CD14-positive monocyte (primary cell): ENCODE measurements around the gene SLC28A1. TPM values are rescaled to one million over a fixed set of nuclear protein-coding genes. Genes with fewer than 3 reads are reported as not detected.

Source experiments
- DNase-seq, 3 donors: peaks; one replicate each; pipeline ENCODE4 v3.0.0-alpha.2; 2011 to 2022
- H2AFZ ChIP-seq: 2 replicates; pipeline ENCODE4 v1.6.0; 2012; ENCODE audit warnings: mild to moderate bottlenecking, low read depth, low read length, inconsistent platforms; ENCODE audit not compliant: insufficient read depth, poor library complexity, severe bottlenecking
- H3K27ac ChIP-seq, 2 donors: 1 replicate in 1 of 2; 2 replicates in 1 of 2; pipeline ENCODE4 v1.5.1; 2012 to 2013; ENCODE audit warnings: low read length in 2 of 2, control low read depth in 1 of 2, inconsistent platforms in 1 of 2, low read depth in 1 of 2, mild to moderate bottlenecking in 1 of 2
- H3K27me3 ChIP-seq, 2 donors: one replicate each; pipeline versions ENCODE4 v1.6.0 to v1.6.1; 2011 to 2013; ENCODE audit warnings: low read length in 2 of 2; ENCODE audit not compliant: control insufficient read depth in 2 of 2, insufficient read depth in 2 of 2
- H3K36me3 ChIP-seq, 2 donors: replicated peaks in 1 of 2; 1 replicate in 1 of 2; 2 replicates in 1 of 2; pipeline versions ENCODE4 v1.5.1 to v1.6.1; 2012 to 2013; ENCODE audit warnings: low read length in 2 of 2, control low read depth in 1 of 2, inconsistent platforms in 1 of 2, mild to moderate bottlenecking in 1 of 2; ENCODE audit not compliant: insufficient read depth in 2 of 2, control insufficient read depth in 1 of 2
- H3K4me1 ChIP-seq, 2 donors: 1 replicate in 1 of 2; 2 replicates in 1 of 2; pipeline versions ENCODE4 v1.5.1 to v1.6.1; 2012 to 2013; ENCODE audit warnings: low read length in 2 of 2, control low read depth in 1 of 2, inconsistent platforms in 1 of 2, mild to moderate bottlenecking in 1 of 2, moderate library complexity in 1 of 2; ENCODE audit not compliant: insufficient read depth in 2 of 2, control insufficient read depth in 1 of 2
- H3K4me2 ChIP-seq: replicated peaks from 2 replicates; pipeline ENCODE3; 2012; ENCODE audit warnings: low read length, moderate library complexity, mild to moderate bottlenecking; ENCODE audit not compliant: poor library complexity, severe bottlenecking; ENCODE audit errors: extremely low read depth
- H3K4me3 ChIP-seq, 3 experiments: fragments of 200-600 bp in 1 of 3; sonication (generic) in 1 of 3; replicated peaks in 1 of 3; 1 replicate in 2 of 3; 2 replicates in 1 of 3; pipeline ENCODE4 v1.5.1; 2011 to 2013; ENCODE audit warnings: low read length in 3 of 3, mild to moderate bottlenecking in 3 of 3, control low read depth in 2 of 3, low read depth in 2 of 3, inconsistent platforms in 1 of 3, moderate library complexity in 1 of 3
- H3K79me2 ChIP-seq: 2 replicates; pipeline ENCODE4 v1.6.0; 2012; ENCODE audit warnings: mild to moderate bottlenecking, control low read depth, inconsistent platforms, low read length, moderate library complexity; ENCODE audit not compliant: insufficient read depth
- H3K9ac ChIP-seq: 2 replicates; pipeline ENCODE4 v1.6.0; 2017; ENCODE audit warnings: low read length, mild to moderate bottlenecking; ENCODE audit not compliant: insufficient read depth, poor library complexity, severe bottlenecking
- H3K9me3 ChIP-seq, 2 donors: replicated peaks in 1 of 2; 1 replicate in 1 of 2; 2 replicates in 1 of 2; pipeline versions ENCODE4 v1.5.1 to v1.6.1; 2012 to 2013; ENCODE audit warnings: low read length in 2 of 2, control low read depth in 1 of 2; ENCODE audit not compliant: control insufficient read depth in 1 of 2, insufficient read depth in 1 of 2
- H4K20me1 ChIP-seq: 2 replicates; pipeline ENCODE4 v1.6.0; 2012; ENCODE audit warnings: mild to moderate bottlenecking, low read length, control low read depth, moderate library complexity; ENCODE audit not compliant: insufficient read depth
- H3K27ac Mint-ChIP-seq, 7 donors: one replicate each; pipeline ENCODE4 v1.8.0; 2020; ENCODE audit warnings: mild to moderate bottlenecking in 7 of 7, mixed read lengths in 7 of 7, moderate library complexity in 6 of 7, inconsistent platforms in 2 of 7
- H3K27me3 Mint-ChIP-seq, 3 donors: one replicate each; pipeline ENCODE4 v1.8.0; 2021 to 2022; ENCODE audit warnings: low read depth in 3 of 3, mild to moderate bottlenecking in 3 of 3, mixed read lengths in 3 of 3, moderate library complexity in 3 of 3, inconsistent platforms in 1 of 3
- H3K36me3 Mint-ChIP-seq, 2 donors: one replicate each; pipeline ENCODE4 v1.8.0; 2020; ENCODE audit warnings: mixed read lengths in 2 of 2, inconsistent platforms in 1 of 2, mild to moderate bottlenecking in 1 of 2
- H3K4me1 Mint-ChIP-seq: one replicate; pipeline ENCODE4 v1.8.0; 2020; ENCODE audit warnings: mild to moderate bottlenecking, mixed read lengths
- H3K4me3 Mint-ChIP-seq, 2 donors: one replicate each; pipeline ENCODE4 v1.8.0; 2020; ENCODE audit warnings: mild to moderate bottlenecking in 2 of 2, mixed read lengths in 2 of 2, moderate library complexity in 1 of 2
- H3K9me3 Mint-ChIP-seq, 7 donors: one replicate each; pipeline ENCODE4 v1.8.0; 2020 to 2022; ENCODE audit warnings: mixed read lengths in 7 of 7, mild to moderate bottlenecking in 6 of 7, moderate library complexity in 6 of 7, inconsistent platforms in 2 of 7
- WGBS: methylation state at CpG from one replicate; pipeline ENCODE4 v1.1.5; 2013; ENCODE audit warnings: missing lambda C conversion rate; ENCODE audit not compliant: insufficient coverage; 5-methylcytosine and 5-hydroxymethylcytosine counted together
- intact Hi-C, 2 donors: fragments of 100-400 bp; cut with micrococcal nuclease; formaldehyde crosslinking; loops; one replicate each; pipeline versions ENCODE4 v1.15.0 to v1.15.1; 2023
- polyA plus RNA-seq, 3 donors: library from polyadenylated mRNA; depleted of rRNA in 1 of 3; unstranded in 2 of 3; stranded (reverse) in 1 of 3; fragments of 300-500 nt in 2 of 3; fragments of >200 nt in 1 of 3; fragmentation: Illumina TruSeq in 2 of 3; gene quantifications; 1 replicate in 2 of 3; 2 replicates in 1 of 3; pipeline ENCODE4 v1.2.3, GENCODE V29; 2012 to 2021
- TF ChIP-seq, protein P1 (sequence below): fragments of 200-600 bp; IDR thresholded peaks from one replicate; pipeline ENCODE4 v1.8.0; 2022; ENCODE audit warnings: antibody characterized with exemption, mild to moderate bottlenecking

SLC28A1 gene
- polyA plus RNA-seq, 3 donors, result not detected

DNA sequence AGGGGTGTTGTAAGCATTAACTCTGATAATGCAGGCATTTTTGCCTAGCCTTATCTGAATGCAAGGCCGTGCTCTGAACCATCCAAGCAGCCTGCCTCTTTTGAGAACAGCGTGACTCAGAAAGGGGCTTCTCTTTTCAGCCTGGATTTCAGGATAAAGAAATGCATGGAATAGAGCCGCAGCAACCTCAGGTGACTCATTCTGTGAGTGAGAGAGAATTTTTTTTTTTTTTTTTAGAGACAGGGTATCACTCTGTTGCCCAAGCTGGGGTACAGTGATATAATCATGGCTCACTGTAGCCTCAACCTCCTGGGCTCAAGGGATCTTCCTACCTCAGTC, 76.6 kb downstream of the SLC28A1 start:
- Mint-ChIP-seq H3K36me3 (no peaks in the 10 kb centered on the region), H3K9me3 (peaks cover 11 to 26% (median 19%) of the 10 kb centered on the region in 7 donors), H3K27ac (no peak overlapping the region), H3K4me1 (peaks cover 18% of the 10 kb centered on the region), H3K4me3 (no peak overlapping the region), H3K27me3 (peaks cover 2 to 11% (median 5%) of the 10 kb centered on the region in 3 donors)
- Histone ChIP-seq H3K9ac (no peak overlapping the region), H3K4me2 (no peak overlapping the region), H3K36me3 (no peaks in the 10 kb centered on the region), H3K4me1 (peaks cover 11 to 18% of the 10 kb centered on the region in 2 donors), H3K79me2 (no peaks in the 10 kb centered on the region), H4K20me1 (no peaks in the 10 kb centered on the region), H2AFZ (no peak overlapping the region), H3K4me3 (no peak overlapping the region), H3K27me3 (no peaks in the 10 kb centered on the region), H3K9me3 (peaks cover 13 to 19% of the 10 kb centered on the region in 2 donors), H3K27ac (no peak overlapping the region)
- no peak for DNase-seq
- intact Hi-C loops, result no loop called here
- WGBS, result 88% methylated on average over 2 of the region's 3 CpGs
- TF ChIP-seq, protein P1, sequence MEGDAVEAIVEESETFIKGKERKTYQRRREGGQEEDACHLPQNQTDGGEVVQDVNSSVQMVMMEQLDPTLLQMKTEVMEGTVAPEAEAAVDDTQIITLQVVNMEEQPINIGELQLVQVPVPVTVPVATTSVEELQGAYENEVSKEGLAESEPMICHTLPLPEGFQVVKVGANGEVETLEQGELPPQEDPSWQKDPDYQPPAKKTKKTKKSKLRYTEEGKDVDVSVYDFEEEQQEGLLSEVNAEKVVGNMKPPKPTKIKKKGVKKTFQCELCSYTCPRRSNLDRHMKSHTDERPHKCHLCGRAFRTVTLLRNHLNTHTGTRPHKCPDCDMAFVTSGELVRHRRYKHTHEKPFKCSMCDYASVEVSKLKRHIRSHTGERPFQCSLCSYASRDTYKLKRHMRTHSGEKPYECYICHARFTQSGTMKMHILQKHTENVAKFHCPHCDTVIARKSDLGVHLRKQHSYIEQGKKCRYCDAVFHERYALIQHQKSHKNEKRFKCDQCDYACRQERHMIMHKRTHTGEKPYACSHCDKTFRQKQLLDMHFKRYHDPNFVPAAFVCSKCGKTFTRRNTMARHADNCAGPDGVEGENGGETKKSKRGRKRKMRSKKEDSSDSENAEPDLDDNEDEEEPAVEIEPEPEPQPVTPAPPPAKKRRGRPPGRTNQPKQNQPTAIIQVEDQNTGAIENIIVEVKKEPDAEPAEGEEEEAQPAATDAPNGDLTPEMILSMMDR, result no peak

DNA sequence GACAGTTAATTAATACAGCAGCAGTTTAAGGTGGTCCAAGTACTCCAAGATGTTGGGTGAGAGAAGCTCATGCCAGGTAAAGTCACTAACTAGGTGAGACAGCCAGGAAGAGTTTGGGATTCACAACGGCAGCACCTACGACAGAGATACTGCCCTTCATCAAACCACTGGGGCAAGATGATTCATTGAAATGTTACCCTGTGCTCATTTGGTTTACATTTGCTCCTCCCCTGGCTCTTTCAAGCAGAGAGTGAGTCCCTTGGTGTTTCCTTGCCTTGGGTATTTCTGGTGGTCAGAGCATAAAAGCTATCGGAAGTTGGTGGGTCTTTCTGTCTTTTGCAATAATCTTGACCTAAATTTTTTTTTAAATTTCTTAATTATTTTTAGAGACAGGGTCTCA, 77.2 kb downstream of the SLC28A1 start:
- H3K9me3 ChIP-seq, result peaks cover 13 to 24% of the 10 kb centered on the region in 2 donors
- H3K79me2 ChIP-seq, result no peaks in the 10 kb centered on the region
- intact Hi-C loops, result no loop called here
- peaks cover 2 to 10% (median 5%) of the 10 kb centered on the region in 3 donors for H3K27me3 Mint-ChIP-seq
- H3K4me3 Mint-ChIP-seq, result no peak overlapping the region
- H3K4me3 ChIP-seq, result no peak overlapping the region
- WGBS, result 100% methylated on average over 2 of the region's 3 CpGs
- no peak overlapping the region for H2AFZ ChIP-seq
- H3K36me3 Mint-ChIP-seq, result no peaks in the 10 kb centered on the region
- H3K36me3 ChIP-seq, result no peaks in the 10 kb centered on the region
- H3K27me3 ChIP-seq, result no peaks in the 10 kb centered on the region
- H3K4me1 Mint-ChIP-seq, result peaks cover 18% of the 10 kb centered on the region
- no peak overlapping the region for H3K27ac Mint-ChIP-seq
- no peaks in the 10 kb centered on the region for H4K20me1 ChIP-seq
- H3K9ac ChIP-seq, result no peak overlapping the region
- H3K9me3 Mint-ChIP-seq, result peaks cover 11 to 30% (median 24%) of the 10 kb centered on the region in 7 donors
- H3K4me1 ChIP-seq, result peaks cover 11 to 18% of the 10 kb centered on the region in 2 donors
- H3K4me2 ChIP-seq, result no peak overlapping the region
- no peak overlapping the region for H3K27ac ChIP-seq
- TF ChIP-seq, protein P1, result no peak
- no peak for DNase-seq
